ENCODE measurements around the gene TTLL8. TPM values are rescaled to one million over a fixed set of nuclear protein-coding genes. Genes with fewer than 3 reads are reported as not detected.

Gene TTLL8
- total and polyA plus RNA-seq, 2 of the 8 experiments (the other 6 are each of a cell fraction or from before 2014, with no cell fraction given), result not detected

- H3K23me2 ChIP-seq (ENCODE audit: low read depth, low read length), result peaks cover 3% of the 10 kb centered on the region; the same call in 1 of the 2 replicates
- peaks cover 0 to 19% of the 10 kb centered on the region in 2 experiments; a peak in 2 of 4 replicates for H3K9me3 ChIP-seq (ENCODE audit: insufficient read depth in 2 of 2, low read depth in 1 of 2, low read length in 1 of 2)
- H2BK12ac ChIP-seq (ENCODE audit: low read depth, low read length), result no peak overlapping the region
- ChIA-PET POLR2A (ENCODE audit: partially characterized antibody) (no interaction called here), CTCF (ENCODE audit: partially characterized antibody) (interaction anchor here (0.9 to 8.1 kb wide), 3 partner anchors 8 to 73 kb away, joined by 3 to 83 read pairs (median 11); no protein-coding TSS in a partner anchor)
- no peak overlapping the region for H3K56ac ChIP-seq (replicated peaks; ENCODE audit: insufficient read length, low read depth, low read length)
- H3K4me1 ChIP-seq (replicated peaks in 1 of 4; ENCODE audit: control insufficient read depth in 3 of 4, insufficient read depth in 4 of 4, low read length in 3 of 4), result peaks cover 0 to 4% (median 0%) of the 10 kb centered on the region in 4 experiments; a peak in 1 of 7 replicates
- H3K4me3 ChIP-seq (ENCODE audit: extremely low read depth in 1 of 4, insufficient read depth in 2 of 4, low read depth in 3 of 4, low read length in 4 of 4), result no peak overlapping the region
- H3K4me2 ChIP-seq (ENCODE audit: insufficient read depth in 1 of 2, low read depth in 2 of 2, low read length in 2 of 2), result no peak overlapping the region
- 91% methylated on average over 2 of the region's 2 CpGs; no CpG with 5 or more reads in 1 of the 2 experiments for WGBS, 2 experiments (ENCODE audit: extremely low coverage in 1 of 2, insufficient coverage in 1 of 2, insufficient read length in 1 of 2, insufficient replicate concordance in 2 of 2, low coverage in 1 of 2, low lambda C conversion rate in 2 of 2, missing lambda C conversion rate in 1 of 2)
- H4K8ac ChIP-seq (ENCODE audit: extremely low read depth, insufficient read depth, low read length), result no peak overlapping the region
- H3K79me1 ChIP-seq (ENCODE audit: low read depth, low read length), result no peaks in the 10 kb centered on the region
- H3K4ac ChIP-seq (replicated peaks; ENCODE audit: insufficient read length, low read depth, low read length), result no peak overlapping the region
- no peak overlapping the region for H2AK5ac ChIP-seq (ENCODE audit: low read depth, low read length)
- no peak overlapping the region for H4K91ac ChIP-seq (replicated peaks; ENCODE audit: insufficient read length, low read length)
- H3K9ac ChIP-seq (replicated peaks in 1 of 4; ENCODE audit: extremely low read depth in 1 of 4, low read depth in 3 of 4, low read length in 3 of 4), result no peak overlapping the region
- DNase-seq (ENCODE audit: low read depth in 1 of 2, low spot score in 2 of 2), result no peak
- peaks cover 4 to 18% (median 13%) of the 10 kb centered on the region in 4 experiments for H3K27me3 ChIP-seq (replicated peaks in 1 of 4; ENCODE audit: control insufficient read depth in 3 of 4, extremely low read depth in 1 of 4, insufficient read depth in 3 of 4, low read length in 3 of 4)
- no peak overlapping the region for H4K5ac ChIP-seq (ENCODE audit: insufficient read length, low read depth, low read length)
- H3K18ac ChIP-seq (ENCODE audit: extremely low read depth, low read length), result no peak overlapping the region
- no peak for FAIRE-seq
- H3K79me2 ChIP-seq (ENCODE audit: control insufficient read depth in 1 of 2, insufficient read depth in 2 of 2, low read length in 2 of 2), result no peaks in the 10 kb centered on the region
- H2AFZ ChIP-seq (ENCODE audit: low read length), result no peak overlapping the region
- no peak overlapping the region for H2BK5ac ChIP-seq (ENCODE audit: low read depth, low read length)
- no peak overlapping the region for H2BK15ac ChIP-seq (ENCODE audit: low read length)
- H3K27ac ChIP-seq (ENCODE audit: low read depth, low read length), result no peak overlapping the region
- no peak overlapping the region for H3K14ac ChIP-seq (ENCODE audit: insufficient read length)
- no peaks in the 10 kb centered on the region for H4K20me1 ChIP-seq (replicated peaks in 1 of 2; ENCODE audit: control insufficient read depth in 1 of 2, insufficient read depth in 2 of 2, low read length in 2 of 2)
- H2BK20ac ChIP-seq (ENCODE audit: low read length), result no peak overlapping the region
- no peak overlapping the region for H3K23ac ChIP-seq (ENCODE audit: insufficient read length)
- H2BK120ac ChIP-seq (replicated peaks; ENCODE audit: low read depth, low read length), result no peak overlapping the region
- H3K36me3 ChIP-seq (ENCODE audit: control insufficient read depth in 2 of 4, insufficient read depth in 4 of 4, low read length in 3 of 4), result no peaks in the 10 kb centered on the region
- no peak for TF ChIP-seq USF2 (IDR thresholded peaks at IDR 0.05; ENCODE audit: low read length)
- no peak for TF ChIP-seq MAFK (IDR thresholded peaks at IDR 0.05; ENCODE audit: low read depth, low read length)
- no peak for TF ChIP-seq SP4 (IDR thresholded peaks at IDR 0.05; ENCODE audit: low read length)
Measured at GRCh38 chr22:49986325-49986724, 71.8 kb downstream of the TTLL8 start.

All from H1 (cell line).